Ishikawa (cell line): ENCODE measurements around the gene SUPT5H.

Source experiments
- CEBPB ChIP-seq: IDR thresholded peaks from 2 replicates; pipeline ENCODE4 v1.6.1; 2012
- CREB1 ChIP-seq: IDR thresholded peaks from 2 replicates; pipeline ENCODE4 v1.6.1; 2012; ENCODE audit warnings: low read depth
- EGR1 ChIP-seq: IDR thresholded peaks from 2 replicates; pipeline ENCODE4 v1.6.1; 2012
- EP300 ChIP-seq: IDR thresholded peaks from 2 replicates; pipeline ENCODE4 v1.6.1; 2012; ENCODE audit warnings: borderline replicate concordance
- FOXM1 ChIP-seq: IDR thresholded peaks from 2 replicates; pipeline ENCODE4 v1.6.1; 2012; ENCODE audit warnings: low read depth, borderline replicate concordance
- MAX ChIP-seq: IDR thresholded peaks from 2 replicates; pipeline ENCODE4 v1.6.1; 2012
- NFIC ChIP-seq: IDR thresholded peaks from 2 replicates; pipeline ENCODE4 v1.6.1; 2012
- RAD21 ChIP-seq: IDR thresholded peaks from 2 replicates; pipeline ENCODE4 v1.6.1; 2012; ENCODE audit warnings: low read depth
- REST ChIP-seq: IDR thresholded peaks from 2 replicates; pipeline ENCODE4 v1.6.1; 2012; ENCODE audit warnings: low read depth, mild to moderate bottlenecking
- TAF1 ChIP-seq: IDR thresholded peaks from 2 replicates; pipeline ENCODE4 v1.6.1; 2012; ENCODE audit warnings: low read depth, mild to moderate bottlenecking
- TCF12 ChIP-seq: IDR thresholded peaks from 2 replicates; pipeline ENCODE4 v1.6.1; 2012; ENCODE audit warnings: low read depth
- TEAD4 ChIP-seq: IDR thresholded peaks from 2 replicates; pipeline ENCODE4 v1.6.1; 2012
- USF1 ChIP-seq: IDR thresholded peaks from 2 replicates; pipeline ENCODE4 v1.6.1; 2012
- YY1 ChIP-seq: IDR thresholded peaks from 2 replicates; pipeline ENCODE4 v1.6.1; 2012; ENCODE audit warnings: low read depth
- ZBTB7A ChIP-seq: IDR thresholded peaks from 2 replicates; pipeline ENCODE4 v1.6.1; 2012; ENCODE audit warnings: low read depth

SUPT5H gene

GRCh38 chr19:39445196-39446111 lies at the start of gene SUPT5H:
Gene SUPT5H, plus strand, starts transcription at chr19:39445582. Its CDS starts 309 bp downstream, at chr19:39445891.
- TF ChIP-seq ZBTB7A: 0 out of 2 replicates have a peak, but pooled peaks have one; percentile 49
- TF ChIP-seq FOXM1: no peak
- peak; percentile 65 for TF ChIP-seq EGR1
- TF ChIP-seq USF1: 0 out of 2 replicates have a peak, but pooled peaks have one; percentile 43
- no peak for TF ChIP-seq TEAD4
- peak; percentile 92 for TF ChIP-seq MAX
- peak; percentile 98 for TF ChIP-seq YY1
- TF ChIP-seq CREB1: peak; percentile 75
- peak; percentile 68; the same call in 1 of the 2 replicates for TF ChIP-seq TCF12
- TF ChIP-seq TAF1: peak; percentile 86
- no peak for TF ChIP-seq CEBPB
- TF ChIP-seq EP300: no peak; the same call in 1 of the 2 replicates
- TF ChIP-seq NFIC: no peak

GRCh38 chr19:39397360-39398296 lies 47.8 kb upstream of the SUPT5H start:
- TF ChIP-seq REST: no peak
- peak; percentile 82 for TF ChIP-seq RAD21

GRCh38 chr19:39398297-39398864 lies 47.0 kb upstream of the SUPT5H start:
- TF ChIP-seq TAF1 (no peak), CEBPB (no peak), REST (no peak), USF1 (no peak), FOXM1 (no peak), MAX (no peak), TCF12 (no peak), TEAD4 (no peak), RAD21 (no peak), EP300 (no peak)

- no peak for TF ChIP-seq TEAD4
Observed at GRCh38 chr19:39399668-39400050, 45.7 kb upstream of the SUPT5H start.

- TF ChIP-seq FOXM1 (no peak), TAF1 (no peak), USF1 (no peak), CREB1 (no peak)
Observed at GRCh38 chr19:39400061-39400460, 45.3 kb upstream of the SUPT5H start.
